ELR (cell line): ENCODE measurements around the gene DNHD1.
"Not testable (repeated sequence)": the region's sequence is repeated elsewhere in the genome, so short reads cannot be mapped to it uniquely, and the experiment has no call there.

Source experiments
- DNase-seq: peaks from one replicate; pipeline ENCODE4 v3.0.0-alpha.2; 2015; ENCODE audit warnings: low read depth

The DNHD1 gene

GRCh38 chr11:6481012-6481923 is 15.8 kb upstream of the DNHD1 start, which contains the start of the genes ARFIP2 and TIMM10B:
Gene ARFIP2, minus strand, starts transcription at chr11:6481331. Its CDS starts 910 bp downstream, at chr11:6480421.
Gene TIMM10B, plus strand, starts transcription at chr11:6481501. Its CDS starts 16 bp downstream, at chr11:6481517.
- peak; percentile 98 for DNase-seq

GRCh38 chr11:6481924-6482275 is 15.2 kb upstream of the DNHD1 start:
- DNase-seq: no peak

GRCh38 chr11:6482441-6482840 is 14.6 kb upstream of the DNHD1 start:
- DNase-seq: no peak

GRCh38 chr11:6483015-6483414 is 14.1 kb upstream of the DNHD1 start:
- no peak for DNase-seq

- DNase-seq: no peak
These were observed 11.4 kb upstream of the DNHD1 start for GRCh38 chr11:6485661-6486060.

- no peak for DNase-seq
These were observed 10.8 kb upstream of the DNHD1 start for GRCh38 chr11:6486256-6486655.

GRCh38 chr11:6486938-6487337 is 10.1 kb upstream of the DNHD1 start:
- no peak for DNase-seq

- DNase-seq: no peak
These were observed 8.7 kb upstream of the DNHD1 start for GRCh38 chr11:6488342-6488741.

- DNase-seq: no peak
These were observed 8.3 kb upstream of the DNHD1 start for GRCh38 chr11:6488821-6489220.

- DNase-seq: no peak
These were observed 7.8 kb upstream of the DNHD1 start for GRCh38 chr11:6489306-6489705.

- DNase-seq: no peak
These were observed 1.0 kb downstream of the DNHD1 start for GRCh38 chr11:6498121-6498520.

- DNase-seq: no peak
These were observed 1.5 kb downstream of the DNHD1 start for GRCh38 chr11:6498544-6498943.

GRCh38 chr11:6502382-6502781 is 5.3 kb downstream of the DNHD1 start:
- no peak for DNase-seq

- no peak for DNase-seq
These were observed 7.1 kb downstream of the DNHD1 start for GRCh38 chr11:6504166-6504565.

GRCh38 chr11:6505577-6506240 is 8.6 kb downstream of the DNHD1 start:
- peak; percentile 88 for DNase-seq

GRCh38 chr11:6516865-6517264 is 19.8 kb downstream of the DNHD1 start:
- DNase-seq: no peak

- DNase-seq: no peak
These were observed 23.2 kb downstream of the DNHD1 start for GRCh38 chr11:6520265-6520664.

GRCh38 chr11:6521946-6522345 is 24.9 kb downstream of the DNHD1 start:
- DNase-seq: not testable (repeated sequence)

- DNase-seq: peak; percentile 96
These were observed 26.2 kb downstream of the DNHD1 start for GRCh38 chr11:6523253-6523652.

GRCh38 chr11:6526411-6527135 is 29.5 kb downstream of the DNHD1 start:
- DNase-seq: no peak

GRCh38 chr11:6529266-6529665 is 32.2 kb downstream of the DNHD1 start:
- no peak for DNase-seq

GRCh38 chr11:6530848-6531247 is 33.8 kb downstream of the DNHD1 start:
- peak; percentile 9 for DNase-seq
